SK-N-SH (cell line): ENCODE measurements around the gene MARVELD2.

Experiments used
- ELF1 ChIP-seq: IDR thresholded peaks from 2 replicates; pipeline ENCODE4 v1.4.0; 2012
- EP300 ChIP-seq, 2 experiments: IDR thresholded peaks; 2 replicates each; pipeline versions ENCODE4 v1.4.0 to v1.6.1; 2012; ENCODE audit warnings: borderline replicate concordance in 1 of 2, low read depth in 1 of 2, low read length in 1 of 2
- EZH2phosphoT487 ChIP-seq: fragments of 200-600 bp; sonication (generic); IDR thresholded peaks from 2 replicates; pipeline ENCODE4 v1.6.1; 2017; ENCODE audit warnings: low read depth, mixed run types, mild to moderate bottlenecking, antibody characterized with exemption, moderate library complexity, borderline replicate concordance
- JUND ChIP-seq: IDR thresholded peaks from 2 replicates; pipeline ENCODE4 v1.4.0; 2012
- POLR2AphosphoS5 ChIP-seq: IDR thresholded peaks from 2 replicates; pipeline ENCODE4 v1.6.1; 2012; ENCODE audit warnings: low read depth, low read length
- RAD21 ChIP-seq: IDR thresholded peaks from 2 replicates; pipeline ENCODE4 v1.6.1; 2012; ENCODE audit warnings: mild to moderate bottlenecking, low read length
- REST ChIP-seq: IDR thresholded peaks from 2 replicates; pipeline ENCODE4 v1.6.1; 2012; ENCODE audit warnings: mild to moderate bottlenecking, low read depth, low read length, moderate library complexity
- RXRA ChIP-seq: IDR thresholded peaks from 2 replicates; pipeline ENCODE4 v1.4.0; 2012; ENCODE audit warnings: low read depth, mild to moderate bottlenecking, borderline replicate concordance
- SIN3A ChIP-seq: IDR thresholded peaks from 2 replicates; pipeline ENCODE4 v1.6.1; 2012; ENCODE audit warnings: low read depth, mild to moderate bottlenecking, low read length, moderate library complexity, borderline replicate concordance
- TF ChIP-seq, protein P1 (sequence below): fragments of 200-600 bp; sonication (generic); IDR thresholded peaks from 2 replicates; pipeline ENCODE4 v1.6.1; 2017; ENCODE audit warnings: antibody characterized with exemption, mild to moderate bottlenecking, moderate library complexity
- TF ChIP-seq, protein P2 (sequence below): IDR thresholded peaks from 2 replicates; pipeline ENCODE4 v1.4.0; 2012; ENCODE audit warnings: low read depth, borderline replicate concordance

GRCh38 chr5:69454460-69455249 is 39.7 kb downstream of the MARVELD2 start:
- TF ChIP-seq JUND, result no peak
- TF ChIP-seq, protein P1, sequence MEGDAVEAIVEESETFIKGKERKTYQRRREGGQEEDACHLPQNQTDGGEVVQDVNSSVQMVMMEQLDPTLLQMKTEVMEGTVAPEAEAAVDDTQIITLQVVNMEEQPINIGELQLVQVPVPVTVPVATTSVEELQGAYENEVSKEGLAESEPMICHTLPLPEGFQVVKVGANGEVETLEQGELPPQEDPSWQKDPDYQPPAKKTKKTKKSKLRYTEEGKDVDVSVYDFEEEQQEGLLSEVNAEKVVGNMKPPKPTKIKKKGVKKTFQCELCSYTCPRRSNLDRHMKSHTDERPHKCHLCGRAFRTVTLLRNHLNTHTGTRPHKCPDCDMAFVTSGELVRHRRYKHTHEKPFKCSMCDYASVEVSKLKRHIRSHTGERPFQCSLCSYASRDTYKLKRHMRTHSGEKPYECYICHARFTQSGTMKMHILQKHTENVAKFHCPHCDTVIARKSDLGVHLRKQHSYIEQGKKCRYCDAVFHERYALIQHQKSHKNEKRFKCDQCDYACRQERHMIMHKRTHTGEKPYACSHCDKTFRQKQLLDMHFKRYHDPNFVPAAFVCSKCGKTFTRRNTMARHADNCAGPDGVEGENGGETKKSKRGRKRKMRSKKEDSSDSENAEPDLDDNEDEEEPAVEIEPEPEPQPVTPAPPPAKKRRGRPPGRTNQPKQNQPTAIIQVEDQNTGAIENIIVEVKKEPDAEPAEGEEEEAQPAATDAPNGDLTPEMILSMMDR, result no peak
- TF ChIP-seq RXRA, result no peak
- no peak for TF ChIP-seq POLR2AphosphoS5
- no peak for TF ChIP-seq RAD21
- TF ChIP-seq, protein P2, sequence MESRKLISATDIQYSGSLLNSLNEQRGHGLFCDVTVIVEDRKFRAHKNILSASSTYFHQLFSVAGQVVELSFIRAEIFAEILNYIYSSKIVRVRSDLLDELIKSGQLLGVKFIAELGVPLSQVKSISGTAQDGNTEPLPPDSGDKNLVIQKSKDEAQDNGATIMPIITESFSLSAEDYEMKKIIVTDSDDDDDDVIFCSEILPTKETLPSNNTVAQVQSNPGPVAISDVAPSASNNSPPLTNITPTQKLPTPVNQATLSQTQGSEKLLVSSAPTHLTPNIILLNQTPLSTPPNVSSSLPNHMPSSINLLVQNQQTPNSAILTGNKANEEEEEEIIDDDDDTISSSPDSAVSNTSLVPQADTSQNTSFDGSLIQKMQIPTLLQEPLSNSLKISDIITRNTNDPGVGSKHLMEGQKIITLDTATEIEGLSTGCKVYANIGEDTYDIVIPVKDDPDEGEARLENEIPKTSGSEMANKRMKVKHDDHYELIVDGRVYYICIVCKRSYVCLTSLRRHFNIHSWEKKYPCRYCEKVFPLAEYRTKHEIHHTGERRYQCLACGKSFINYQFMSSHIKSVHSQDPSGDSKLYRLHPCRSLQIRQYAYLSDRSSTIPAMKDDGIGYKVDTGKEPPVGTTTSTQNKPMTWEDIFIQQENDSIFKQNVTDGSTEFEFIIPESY, result no peak
- no peak for TF ChIP-seq REST
- TF ChIP-seq SIN3A, result no peak
- TF ChIP-seq ELF1, result no peak
- no peak for TF ChIP-seq EZH2phosphoT487
- TF ChIP-seq EP300 (IDR thresholded peaks at IDR 0.05; ENCODE audit: borderline replicate concordance in 1 of 2, low read depth in 1 of 2, low read length in 1 of 2), result no peak
